ENCODE measurements around the gene INPP5A. TPM values are rescaled to one million over a fixed set of nuclear protein-coding genes. Genes with fewer than 3 reads are reported as not detected.

Gene INPP5A
- total RNA-seq, 4 donors from 2014 or later, result 31.2 to 51.8 (median 41.5) TPM

- TF ChIP-seq CTCF (IDR thresholded peaks at IDR 0.05), result no peak
- no peak for TF ChIP-seq POLR2A (IDR thresholded peaks at IDR 0.05)
- intact Hi-C loops (cut with DNase I; ENCODE audit: low total_unique reads), result no loop called here
- H3K4me3 ChIP-seq (ENCODE audit: low read depth, poor library complexity, severe bottlenecking), result no peak overlapping the region
- 76 to 92% methylated on average over 1 of the region's 1 CpG for WGBS, 2 donors
- no peak for DNase-seq (ENCODE audit: low spot score in 2 of 2)
These were observed 25.5 kb upstream of the INPP5A start for GRCh38 chr10:132512052-132512442.

GRCh38 chr10:132512693-132513345 lies 24.8 kb upstream of the INPP5A start:
- no peak for TF ChIP-seq POLR2A (IDR thresholded peaks at IDR 0.05)
- no peak for TF ChIP-seq CTCF (IDR thresholded peaks at IDR 0.05)

GRCh38 chr10:132514821-132515520 lies 22.6 kb upstream of the INPP5A start:
- intact Hi-C loops (cut with DNase I; ENCODE audit: low total_unique reads), result no loop called here
- DNase-seq (ENCODE audit: low spot score in 2 of 2), result peak in 1 of 2 donors; percentile 84
- no peak for TF ChIP-seq CTCF (IDR thresholded peaks at IDR 0.05)
- no peak for TF ChIP-seq POLR2A (IDR thresholded peaks at IDR 0.05)
- H3K4me3 ChIP-seq (ENCODE audit: low read depth, poor library complexity, severe bottlenecking), result no peak overlapping the region
- 66 to 74% methylated on average over 19 of the region's 21 CpGs for WGBS, 2 donors

More at GRCh38 chr10:132512693-132513345, 24.8 kb upstream of the INPP5A start:
- peak in 1 of 2 donors; percentile 74 for DNase-seq (ENCODE audit: low spot score in 2 of 2)
- H3K4me3 ChIP-seq (ENCODE audit: low read depth, poor library complexity, severe bottlenecking), result no peak overlapping the region
- 94 to 97% methylated on average over 9 of the region's 9 CpGs for WGBS, 2 donors
- intact Hi-C loops (cut with DNase I; ENCODE audit: low total_unique reads), result no loop called here

- WGBS, 2 donors, result 68 to 70% methylated on average over 19 of the region's 19 CpGs
- no peak for TF ChIP-seq CTCF (IDR thresholded peaks at IDR 0.05)
- no peak for TF ChIP-seq POLR2A (IDR thresholded peaks at IDR 0.05)
- intact Hi-C loops (cut with DNase I; ENCODE audit: low total_unique reads), result no loop called here
- no peak overlapping the region for H3K4me3 ChIP-seq (ENCODE audit: low read depth, poor library complexity, severe bottlenecking)
- DNase-seq (ENCODE audit: low spot score in 2 of 2), result peak in 1 of 2 donors; percentile 86
These were observed 21.5 kb upstream of the INPP5A start for GRCh38 chr10:132515811-132516726.

GRCh38 chr10:132516771-132517725 lies 20.5 kb upstream of the INPP5A start:
- 13 to 21% methylated on average over 31 to 32 of the region's 37 CpGs for WGBS, 2 donors
- DNase-seq (ENCODE audit: low spot score in 2 of 2), result peak; percentile 88 to 97
- H3K4me3 ChIP-seq (ENCODE audit: low read depth, poor library complexity, severe bottlenecking), result no peak overlapping the region
- intact Hi-C loops (cut with DNase I; ENCODE audit: low total_unique reads), result no loop called here
- TF ChIP-seq CTCF (IDR thresholded peaks at IDR 0.05), result no peak
- TF ChIP-seq POLR2A (IDR thresholded peaks at IDR 0.05), result no peak

Data from lower leg skin (tissue), 4 donors.